Natural killer cell (primary cell): ENCODE results near the gene CUL4B. TPM values are rescaled to one million over a fixed set of nuclear protein-coding genes. Genes with fewer than 3 reads are reported as not detected.
"Not testable (repeated sequence)": the region's sequence is repeated elsewhere in the genome, so short reads cannot be mapped to it uniquely, and the experiment has no call there.

Experiments
- ATAC-seq, 3 donors: fragments of 150-1000 bp in 2 of 3; fragments of 200-7000 bp in 1 of 3; cut with Tn5 transposase; 1 replicate in 1 of 3; 2 replicates in 2 of 3; pipeline ENCODE4 v1.10.0; 2021; ENCODE audit warnings: mild to moderate bottlenecking in 2 of 3, moderate library complexity in 2 of 3
- DNase-seq, 2 donors: peaks; one replicate each; pipeline versions ENCODE4 v3.0.0 to v3.0.0-alpha.2; 2013 to 2021; ENCODE audit warnings: mixed read lengths in 1 of 2
- H3K27ac ChIP-seq: one replicate; pipeline ENCODE4 v1.5.1; 2013; ENCODE audit warnings: mild to moderate bottlenecking, low read length
- H3K27me3 ChIP-seq: one replicate; pipeline ENCODE4 v1.6.1; 2013; ENCODE audit warnings: low read length; ENCODE audit not compliant: control insufficient read depth, insufficient read depth
- H3K36me3 ChIP-seq: one replicate; pipeline ENCODE4 v1.6.1; 2013; ENCODE audit warnings: low read length; ENCODE audit not compliant: control insufficient read depth, insufficient read depth
- H3K4me1 ChIP-seq: one replicate; pipeline ENCODE4 v1.6.1; 2013; ENCODE audit warnings: low read length; ENCODE audit not compliant: control insufficient read depth, insufficient read depth
- H3K4me3 ChIP-seq: one replicate; pipeline ENCODE4 v1.5.1; 2013; ENCODE audit warnings: low read length
- H3K9me3 ChIP-seq: one replicate; pipeline ENCODE4 v1.6.1; 2013; ENCODE audit warnings: low read length; ENCODE audit not compliant: control insufficient read depth, insufficient read depth
- H3K27ac Mint-ChIP-seq, 2 donors: one replicate each; pipeline ENCODE4 v1.8.0; 2022; ENCODE audit warnings: mild to moderate bottlenecking in 2 of 2, mixed read lengths in 2 of 2, moderate library complexity in 1 of 2
- H3K27me3 Mint-ChIP-seq, 2 donors: one replicate each; pipeline ENCODE4 v1.8.0; 2022; ENCODE audit warnings: low read depth in 2 of 2, mixed read lengths in 2 of 2
- H3K36me3 Mint-ChIP-seq: one replicate; pipeline ENCODE4 v1.8.0; 2022; ENCODE audit warnings: mixed read lengths
- H3K4me1 Mint-ChIP-seq, 2 donors: one replicate each; pipeline ENCODE4 v1.8.0; 2022; ENCODE audit warnings: mixed read lengths in 2 of 2
- H3K4me3 Mint-ChIP-seq: one replicate; pipeline ENCODE4 v1.8.0; 2022; ENCODE audit warnings: mild to moderate bottlenecking, moderate library complexity, mixed read lengths
- H3K9me3 Mint-ChIP-seq, 2 donors: one replicate each; pipeline ENCODE4 v1.8.0; 2022; ENCODE audit warnings: mixed read lengths in 2 of 2
- CTCF ChIP-seq: fragments of 200-600 bp; IDR thresholded peaks from one replicate; pipeline ENCODE4 v1.8.0; 2022; ENCODE audit warnings: antibody characterized with exemption
- WGBS: methylation state at CpG from one replicate; pipeline ENCODE4 v1.1.7; 2013; ENCODE audit warnings: missing lambda C conversion rate; ENCODE audit not compliant: insufficient coverage; 5-methylcytosine and 5-hydroxymethylcytosine counted together
- intact Hi-C: fragments of 100-400 bp; cut with micrococcal nuclease; formaldehyde crosslinking; loops from one replicate; pipeline ENCODE4 v1.14.2; 2022
- total RNA-seq, 4 donors: library from RNA; stranded (reverse); fragments of 120-200 nt in 1 of 4; gene quantifications; one replicate each; pipeline versions ENCODE4 v1.2.3 to v1.2.4, GENCODE V29; 2013 to 2022

CUL4B gene
- total RNA-seq, 3 donors from 2014 or later (not counting 1 experiment from before 2014, with no cell fraction given) = 32.6 to 42.3 (median 33.3) TPM

- no CpG with 5 or more reads among the region's 2 CpGs for WGBS
- DNase-seq (no peak), ATAC-seq (no peak)
- no peak overlapping the region for H3K4me3 ChIP-seq
- H3K27me3 ChIP-seq = no peaks in the 10 kb centered on the region
- no peak overlapping the region for H3K27ac ChIP-seq
- Mint-ChIP-seq H3K27ac (no peak overlapping the region), H3K4me1 (no peaks in the 10 kb centered on the region), H3K4me3 (no peak overlapping the region), H3K9me3 (no peaks in the 10 kb centered on the region), H3K36me3 (no peaks in the 10 kb centered on the region), H3K27me3 (peaks cover 0 to 16% of the 10 kb centered on the region in 2 donors)
- intact Hi-C loops = no loop called here
- TF ChIP-seq CTCF = no peak
- no peaks in the 10 kb centered on the region for H3K36me3 ChIP-seq
- H3K4me1 ChIP-seq = no peaks in the 10 kb centered on the region
- H3K9me3 ChIP-seq = no peaks in the 10 kb centered on the region
Observed at GRCh38 chrX:120585702-120586101, 24.9 kb upstream of the CUL4B start.

- H3K27ac ChIP-seq = no peak overlapping the region
- no peak for TF ChIP-seq CTCF
- no peaks in the 10 kb centered on the region for H3K4me1 Mint-ChIP-seq
- no peak for DNase-seq
- H3K4me1 ChIP-seq = no peaks in the 10 kb centered on the region
- peaks cover 6 to 15% of the 10 kb centered on the region in 2 donors for H3K27me3 Mint-ChIP-seq
- no peak overlapping the region for H3K27ac Mint-ChIP-seq
- H3K4me3 ChIP-seq = no peak overlapping the region
- no peaks in the 10 kb centered on the region for H3K9me3 Mint-ChIP-seq
- no peaks in the 10 kb centered on the region for H3K27me3 ChIP-seq
- H3K36me3 Mint-ChIP-seq = no peaks in the 10 kb centered on the region
- H3K4me3 Mint-ChIP-seq = no peak overlapping the region
- intact Hi-C loops = no loop called here
- WGBS = 93% methylated on average over 18 of the region's 18 CpGs
- ATAC-seq = no peak
- H3K9me3 ChIP-seq = no peaks in the 10 kb centered on the region
- H3K36me3 ChIP-seq = no peaks in the 10 kb centered on the region
Observed at GRCh38 chrX:120575379-120576114, 14.8 kb upstream of the CUL4B start.

- H3K4me3 ChIP-seq, H3K4me1 Mint-ChIP-seq, intact Hi-C loops, H3K4me1 ChIP-seq, H3K4me3 Mint-ChIP-seq, H3K36me3 Mint-ChIP-seq, H3K27ac Mint-ChIP-seq, ATAC-seq, DNase-seq, H3K9me3 ChIP-seq, H3K27ac ChIP-seq, H3K9me3 Mint-ChIP-seq, H3K27me3 ChIP-seq, H3K36me3 ChIP-seq: not testable (repeated sequence)
- peaks cover 3 to 15% of the 10 kb centered on the region in 2 donors for H3K27me3 Mint-ChIP-seq
- WGBS = 96% methylated on average over 6 of the region's 13 CpGs
Observed at GRCh38 chrX:120573806-120574205, 13.0 kb upstream of the CUL4B start.

GRCh38 chrX:120570011-120570600 lies 9.3 kb upstream of the CUL4B start:
- Mint-ChIP-seq H3K4me3 (no peak overlapping the region), H3K9me3 (no peaks in the 10 kb centered on the region), H3K27ac (no peak overlapping the region), H3K4me1 (no peaks in the 10 kb centered on the region), H3K27me3 (peaks cover 0 to 8% of the 10 kb centered on the region in 2 donors), H3K36me3 (no peaks in the 10 kb centered on the region)
- ATAC-seq = no peak
- Histone ChIP-seq H3K4me1 (no peaks in the 10 kb centered on the region), H3K9me3 (no peaks in the 10 kb centered on the region), H3K36me3 (no peaks in the 10 kb centered on the region), H3K4me3 (no peak overlapping the region), H3K27me3 (no peaks in the 10 kb centered on the region), H3K27ac (no peak overlapping the region)
- DNase-seq = no peak
- intact Hi-C loops = no loop called here
- WGBS = no CpG with 5 or more reads among the region's 3 CpGs
- no peak for TF ChIP-seq CTCF
